HG03354 (cell line): ENCODE measurements around the gene ZNF837.
"Not testable (repeated sequence)": the region's sequence is repeated elsewhere in the genome, so short reads cannot be mapped to it uniquely, and the experiment has no call there.

Experiments
- ATAC-seq: cut with Tn5 transposase; IDR thresholded peaks from one replicate; pipeline ENCODE4 v1.9.1; 2021; ENCODE audit warnings: mild to moderate bottlenecking; ENCODE audit not compliant: unreplicated experiment, poor library complexity, severe bottlenecking

Gene ZNF837

GRCh38 chr19:58396691-58397532 is 16.1 kb upstream of the ZNF837 start:
- no peak for ATAC-seq

GRCh38 chr19:58395979-58396627 is 15.3 kb upstream of the ZNF837 start:
- no peak for ATAC-seq

DNA sequence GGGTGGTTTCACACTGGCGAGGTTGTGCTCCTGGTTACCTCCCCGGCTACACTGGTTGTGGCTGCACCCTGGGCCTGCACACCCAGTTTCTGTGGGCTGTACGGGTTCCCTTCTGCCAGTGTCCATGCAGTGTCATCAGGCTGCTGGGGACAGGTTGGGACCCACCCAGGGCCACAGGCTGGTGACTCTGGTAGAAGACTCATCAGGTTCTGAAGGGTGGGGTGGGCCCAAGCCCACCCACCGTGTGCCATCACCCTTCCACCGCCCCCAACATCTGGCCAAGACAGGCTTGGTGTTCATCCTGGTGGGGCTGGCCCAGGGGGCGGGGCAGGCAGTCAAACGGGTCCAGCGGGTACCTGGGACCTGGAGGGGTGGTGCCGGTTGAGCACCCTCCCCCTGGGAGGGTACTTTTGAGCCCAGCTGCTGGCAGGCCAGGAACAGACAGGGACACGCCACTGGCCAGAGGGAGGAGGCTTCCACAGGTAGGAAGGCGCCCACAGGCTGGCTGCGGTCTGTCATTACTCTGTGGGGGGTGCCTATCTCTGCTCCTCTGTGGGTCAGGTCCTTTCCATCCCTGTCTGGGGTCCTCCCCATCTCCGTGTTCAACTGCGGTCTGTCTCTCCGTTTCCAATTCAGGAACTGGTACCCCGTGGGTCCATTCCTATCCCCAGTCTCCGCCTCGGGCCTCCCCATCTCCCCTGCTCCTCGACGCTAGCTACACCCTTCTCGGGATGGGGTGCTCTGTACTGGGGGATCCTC is 14.6 kb upstream of the ZNF837 start, which contains the start of gene RNF225:
TSS of gene RNF225 (plus strand) at position 437 of the 759 bp plus-strand sequence. CDS start 434 bp downstream, outside the sequence.
- no peak for ATAC-seq

DNA sequence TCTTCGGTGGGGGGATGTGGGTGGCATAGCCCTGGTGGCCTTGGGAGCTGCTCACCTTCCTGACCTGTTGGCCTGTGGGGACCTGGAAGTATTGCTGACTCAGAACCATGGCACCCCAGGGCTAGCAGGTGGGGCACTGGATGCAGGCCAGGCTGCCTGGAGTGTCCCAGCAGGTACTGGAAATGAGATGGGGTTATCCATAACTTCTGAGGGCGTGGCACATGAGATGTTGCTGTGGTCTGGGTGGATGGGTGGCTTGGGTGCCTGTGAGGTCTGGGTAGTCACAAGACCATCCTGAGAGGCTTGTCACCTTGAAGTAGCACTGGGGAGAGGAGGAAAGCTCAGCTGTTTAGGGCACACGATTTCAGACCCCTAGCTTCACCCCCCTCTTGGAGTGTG is 14.0 kb upstream of the ZNF837 start:
- ATAC-seq: no peak

- no peak for ATAC-seq
Measured at GRCh38 chr19:58393725-58394033, 12.8 kb upstream of the ZNF837 start.

DNA sequence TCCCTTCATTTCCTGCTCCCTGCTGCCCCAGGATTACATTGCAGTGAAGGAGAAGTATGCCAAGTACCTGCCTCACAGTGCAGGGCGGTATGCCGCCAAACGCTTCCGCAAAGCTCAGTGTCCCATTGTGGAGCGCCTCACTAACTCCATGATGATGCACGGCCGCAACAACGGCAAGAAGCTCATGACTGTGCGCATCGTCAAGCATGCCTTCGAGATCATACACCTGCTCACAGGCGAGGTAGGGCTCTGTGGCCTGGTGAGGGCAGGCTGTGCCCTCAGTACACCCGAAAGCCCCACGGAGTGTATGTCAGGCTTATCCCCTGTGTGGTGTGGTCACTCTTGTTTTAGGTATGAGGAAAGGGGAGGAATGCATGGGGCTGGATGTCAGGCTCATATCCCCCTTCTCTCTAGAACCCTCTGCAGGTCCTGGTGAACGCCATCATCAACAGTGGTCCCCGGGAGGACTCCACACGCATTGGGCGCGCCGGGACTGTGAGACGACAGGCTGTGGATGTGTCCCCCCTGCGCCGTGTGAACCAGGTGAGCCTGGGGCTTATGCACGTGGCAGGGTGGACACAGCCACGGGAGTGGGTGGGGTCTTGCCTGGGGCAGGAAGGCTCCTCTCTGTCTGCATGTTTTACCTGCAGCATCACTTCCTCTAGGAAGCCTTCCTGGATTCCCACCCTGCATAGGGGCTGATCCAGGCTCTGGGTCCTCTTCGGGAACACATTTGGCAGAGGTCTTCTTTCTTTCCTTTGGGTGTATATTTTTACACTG is 12.3 kb upstream of the ZNF837 start:
- ATAC-seq: no peak

- ATAC-seq: no peak
Measured at GRCh38 chr19:58388175-58388526, 7.3 kb upstream of the ZNF837 start.

- peak; percentile 13 for ATAC-seq
Measured at GRCh38 chr19:58387338-58388174, 6.7 kb upstream of the ZNF837 start.

DNA sequence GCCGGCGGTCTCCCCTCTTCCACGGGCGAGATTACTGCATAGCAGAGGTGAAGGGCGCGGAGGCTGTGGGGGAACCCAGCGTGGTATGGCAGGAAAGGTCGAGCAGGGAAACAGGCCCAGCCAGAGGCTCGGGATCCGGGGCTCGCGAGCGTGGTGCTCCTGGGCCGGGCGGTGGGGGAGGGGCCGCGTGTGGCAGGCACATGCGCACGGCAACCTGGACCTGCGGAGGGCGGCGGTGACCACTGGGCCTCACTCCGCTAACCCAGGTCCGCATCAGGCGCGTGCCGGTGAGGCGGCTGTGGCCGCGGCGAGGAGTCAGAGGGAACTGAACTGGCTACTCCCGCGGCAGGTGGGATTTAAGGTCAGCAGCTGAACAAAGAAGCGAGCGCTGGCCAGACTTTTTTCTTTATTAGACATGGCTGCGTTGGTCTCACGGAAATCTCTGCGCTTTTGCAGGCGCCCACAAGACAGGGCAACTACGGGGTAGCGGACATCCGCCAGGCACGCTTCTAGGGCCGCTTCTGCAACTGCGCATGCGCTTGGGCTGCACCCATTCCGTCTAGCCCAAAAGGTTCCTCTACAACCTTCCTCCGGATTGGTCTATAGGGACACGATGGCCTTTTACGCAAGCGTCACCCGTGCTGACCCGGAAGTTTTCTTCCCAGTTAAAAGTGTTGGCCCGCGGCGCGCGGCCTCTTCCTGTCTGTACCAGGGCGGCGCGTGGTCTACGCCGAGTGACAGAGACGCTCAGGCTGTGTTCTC is 5.9 kb upstream of the ZNF837 start, which contains the start of gene RPS5:
TSS of gene RPS5 (plus strand) at position 694 of the 762 bp plus-strand sequence. CDS start 869 bp downstream, outside the sequence.
- ATAC-seq: peak; percentile 88

DNA sequence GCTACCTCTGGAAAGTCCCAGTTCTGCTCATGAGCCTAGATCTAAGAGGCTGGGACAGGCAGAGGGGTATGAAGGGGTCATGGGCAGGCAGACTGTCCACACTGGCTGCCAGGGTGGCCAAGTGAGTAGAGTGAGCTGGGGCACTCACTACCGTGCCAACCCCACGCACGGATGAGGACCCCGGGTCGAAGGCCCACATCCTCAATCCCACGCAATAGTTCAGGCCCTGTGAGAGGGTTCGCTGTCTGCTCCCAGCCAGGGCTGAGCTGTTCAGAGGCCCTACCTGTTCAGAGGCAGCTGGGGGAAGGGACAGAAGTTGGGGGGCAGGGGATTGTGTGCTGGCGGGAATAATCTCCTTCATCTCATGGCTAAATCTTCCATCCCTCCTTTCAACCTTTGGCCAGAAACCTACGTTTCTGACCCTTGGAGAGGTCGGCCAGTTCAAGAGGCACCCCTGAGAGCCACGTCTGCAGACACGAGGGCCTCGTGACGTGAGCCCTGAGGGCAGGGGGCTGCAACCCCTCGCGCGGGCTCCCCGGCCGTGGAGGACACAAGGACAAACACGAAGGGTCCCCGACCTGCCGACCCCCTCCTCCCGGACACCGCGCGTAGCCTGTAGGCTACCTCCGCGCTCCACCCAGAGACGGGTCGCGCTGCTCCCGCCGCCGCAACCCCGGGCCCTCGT is 5.2 kb upstream of the ZNF837 start:
- ATAC-seq: peak; percentile 11

DNA sequence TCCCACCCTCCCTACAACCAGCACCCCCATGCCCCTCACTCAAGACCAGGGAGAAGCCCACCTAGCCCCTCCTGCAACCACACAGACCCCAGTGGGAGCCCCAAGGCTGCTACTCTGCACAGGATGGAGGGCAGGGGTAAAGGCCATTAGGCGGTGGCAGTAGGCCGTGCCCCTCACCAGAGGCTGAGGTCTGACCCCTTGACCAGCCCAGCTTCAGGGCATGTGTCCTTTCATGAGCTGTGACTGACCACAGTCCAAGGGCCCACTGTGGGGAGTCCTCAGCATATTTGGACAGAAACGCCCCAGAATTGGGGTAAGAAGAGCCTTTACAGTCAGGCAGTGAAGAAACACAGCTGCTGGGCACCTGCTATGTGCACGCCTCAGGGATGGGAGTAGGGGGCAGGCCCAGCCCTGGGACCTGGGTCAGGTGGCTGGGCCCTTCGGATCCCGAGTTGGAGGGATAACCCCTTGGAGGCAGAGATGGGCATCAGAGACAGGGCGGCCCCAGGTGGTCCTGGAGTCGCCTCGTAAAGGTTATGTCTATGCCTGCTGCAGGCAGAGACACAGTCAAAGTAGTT is 4.6 kb upstream of the ZNF837 start:
- ATAC-seq: no peak

DNA sequence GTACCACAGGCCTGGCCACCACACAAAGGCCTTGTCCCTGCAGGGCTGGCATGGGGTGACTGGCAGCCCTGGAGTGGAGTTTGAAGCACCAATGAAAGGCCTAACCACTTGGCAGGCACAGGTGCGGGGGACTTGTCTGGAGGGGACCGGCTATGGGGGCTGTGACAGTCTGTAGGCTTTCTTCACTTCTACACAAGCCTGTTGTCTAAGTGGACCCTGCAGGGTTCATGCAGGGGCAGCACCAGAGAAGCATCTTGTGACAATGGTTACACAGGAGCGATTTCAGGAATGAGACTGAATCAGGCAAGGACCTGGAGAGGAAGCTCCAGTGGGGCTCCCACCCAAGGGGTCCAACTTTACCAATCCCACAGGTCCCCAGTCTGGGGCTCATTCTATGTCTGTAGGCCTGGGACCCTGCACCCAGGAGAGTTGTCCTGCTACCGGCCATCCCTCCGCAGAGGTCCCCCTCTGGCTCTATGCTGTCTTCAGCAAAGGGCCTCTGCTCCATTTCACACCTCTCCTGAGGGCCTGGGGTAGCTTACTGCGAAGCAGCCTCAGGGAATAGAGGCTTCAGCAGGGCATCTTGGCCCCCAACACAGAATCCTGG is 2.3 kb upstream of the ZNF837 start:
- ATAC-seq: no peak

DNA sequence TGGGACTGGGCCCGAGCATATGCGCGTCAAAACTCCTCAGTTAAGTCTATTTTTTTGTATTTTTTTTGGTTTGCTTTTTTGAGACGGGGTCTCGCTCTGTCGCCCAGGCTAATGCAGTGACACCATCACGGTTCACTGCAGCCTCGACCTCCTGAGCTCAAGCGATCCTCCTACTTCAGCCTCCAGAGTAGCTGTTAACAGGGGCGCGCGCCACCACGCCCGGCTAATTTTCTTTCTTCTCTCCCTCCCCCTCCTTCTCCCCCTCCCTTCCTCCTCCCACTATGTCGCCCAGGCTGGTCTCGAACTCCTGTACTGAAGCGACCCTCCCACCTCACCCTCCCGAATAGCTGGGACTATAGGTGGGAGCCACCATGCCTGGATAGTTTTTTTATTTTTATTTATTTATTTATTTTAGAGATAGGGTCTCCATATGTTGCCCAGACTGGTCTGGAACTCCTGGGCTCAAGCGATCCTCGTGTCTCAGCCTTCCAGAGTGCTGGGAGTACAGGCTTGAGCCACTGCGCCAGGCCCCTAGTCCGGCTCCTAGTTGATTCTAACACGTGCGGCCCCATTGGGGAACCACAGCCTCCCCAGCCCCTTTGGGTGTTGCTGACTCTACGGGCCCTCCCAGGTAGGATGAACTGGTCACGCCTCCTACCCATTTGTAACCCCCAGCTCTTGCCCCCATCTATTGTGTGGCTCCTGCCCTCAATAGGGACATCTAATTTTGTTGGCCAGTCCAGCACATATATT is 806 bp upstream of the ZNF837 start:
- no peak for ATAC-seq

DNA sequence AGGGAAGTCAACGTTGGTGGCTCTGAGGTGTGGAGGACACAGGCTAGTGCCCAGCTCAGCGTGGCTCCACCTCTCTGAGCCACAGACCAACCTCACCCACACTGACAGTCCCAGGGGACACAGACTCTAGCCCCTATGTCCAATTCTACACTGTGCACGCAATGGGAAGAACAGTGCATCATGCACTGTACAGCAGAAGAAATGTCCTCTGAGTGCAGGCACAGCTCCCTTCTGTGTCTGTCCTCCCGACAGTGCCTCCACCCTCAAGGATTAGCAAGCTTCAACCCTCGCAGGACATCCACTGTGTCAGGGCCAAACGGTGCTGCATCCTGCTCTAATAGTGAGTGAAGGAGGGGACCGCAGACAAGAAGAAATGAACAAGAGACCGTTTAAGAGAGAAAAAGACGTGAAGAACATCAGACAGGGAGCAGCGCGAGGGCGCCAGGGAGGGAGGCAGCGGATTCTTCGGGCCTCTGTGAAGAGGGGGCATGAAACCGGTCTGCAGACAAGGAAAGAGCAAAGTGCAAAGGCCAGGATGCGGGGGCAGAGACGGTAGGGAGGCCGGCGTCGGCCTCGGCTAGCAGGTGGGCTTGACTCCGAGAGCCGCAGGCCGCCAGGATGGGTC is 681 bp downstream of the ZNF837 start:
- ATAC-seq: no peak

GRCh38 chr19:58379246-58379645 is 1.6 kb downstream of the ZNF837 start:
- no peak for ATAC-seq

GRCh38 chr19:58376724-58377123 is 4.1 kb downstream of the ZNF837 start:
- ATAC-seq: not testable (repeated sequence)
